Panc1 (cell line): ENCODE data around the gene NCK2. TPM values are rescaled to one million over a fixed set of nuclear protein-coding genes. Genes with fewer than 3 reads are reported as not detected.

Source experiments
- ATAC-seq: fragments of 200-7000 bp; cut with Tn5 transposase; 2 replicates; pipeline ENCODE4 v1.9.1; 2020; ENCODE audit warnings: mild to moderate bottlenecking, moderate library complexity
- BruUV-seq: library from RNA; stranded (reverse); fragments of 400-500 nt; replicated peaks from 2 replicates; lab custom pipeline; 2021; lab: Mats Ljungman, UMichigan
- CTCF ChIA-PET: fragments of 300-600 bp; sonication (Branson Sonifier 250); formaldehyde crosslinking; loops from one replicate; lab custom pipeline; 2022; ENCODE audit warnings: antibody characterized with exemption; lab: Charles Lee
- POLR2A ChIA-PET: fragments of 300-600 bp; sonication (Branson Sonifier 250); formaldehyde crosslinking; loops from one replicate; lab custom pipeline; 2022; ENCODE audit warnings: antibody characterized with exemption; lab: Charles Lee
- DNase-seq: peaks from one replicate; pipeline ENCODE4 v3.0.0-alpha.2; 2010; ENCODE audit warnings: low read depth, low spot score
- H3K27ac ChIP-seq: 2 replicates; pipeline ENCODE4 v1.5.1; 2011; ENCODE audit warnings: mild to moderate bottlenecking, low read length, inconsistent platforms
- H3K27me3 ChIP-seq: fragments of 200-500 bp; sonication (Bioruptor generic); 2 replicates; pipeline ENCODE4 v1.6.0; 2014; ENCODE audit warnings: low read length, inconsistent platforms; ENCODE audit not compliant: control insufficient read depth, insufficient read depth
- H3K36me3 ChIP-seq: fragments of 200-500 bp; sonication (Bioruptor generic); 2 replicates; pipeline ENCODE4 v1.5.1; 2014; ENCODE audit warnings: inconsistent platforms, mild to moderate bottlenecking, low read length, moderate library complexity; ENCODE audit not compliant: control insufficient read depth, insufficient read depth
- H3K4me1 ChIP-seq: 2 replicates; pipeline ENCODE4 v1.5.1; 2011; ENCODE audit warnings: inconsistent platforms, mild to moderate bottlenecking, low read length, moderate library complexity; ENCODE audit not compliant: control insufficient read depth, insufficient read depth
- H3K4me3 ChIP-seq, 2 experiments: 2 replicates each; pipeline ENCODE4 v1.5.1; 2011 to 2012; ENCODE audit warnings: low read depth in 2 of 2, low read length in 2 of 2, mild to moderate bottlenecking in 2 of 2, inconsistent platforms in 1 of 2, moderate library complexity in 1 of 2
- H3K9me3 ChIP-seq: fragments of 200-500 bp; sonication (Bioruptor generic); 2 replicates; pipeline ENCODE4 v1.5.1; 2014; ENCODE audit warnings: low read depth, mild to moderate bottlenecking, inconsistent platforms, low read length, moderate library complexity; ENCODE audit not compliant: control insufficient read depth, insufficient read depth
- POLR2AphosphoS5 ChIP-seq: IDR thresholded peaks from 2 replicates; pipeline ENCODE4 v1.6.1; 2012; ENCODE audit warnings: mild to moderate bottlenecking, low read depth, low read length, moderate library complexity
- SIN3A ChIP-seq: IDR thresholded peaks from 2 replicates; pipeline ENCODE4 v1.6.1; 2012; ENCODE audit warnings: low read depth, mild to moderate bottlenecking, low read length, moderate library complexity, borderline replicate concordance; ENCODE audit not compliant: insufficient read depth
- TCF7L2 ChIP-seq: IDR thresholded peaks from 2 replicates; pipeline ENCODE4 v1.6.1; 2011; ENCODE audit warnings: mild to moderate bottlenecking, low read depth, low read length, inconsistent platforms
- in situ Hi-C: cut with HindIII; loops from 2 replicates; pipeline ENCODE4 v1.10.0; 2016; ENCODE audit warnings: low sequenced_read_pairs, low pct_unique_long_range_greater_than_20kb
- intact Hi-C: fragments of 100-400 bp; cut with micrococcal nuclease; formaldehyde crosslinking; loops from one replicate; pipeline ENCODE4 v1.10.0; 2022; ENCODE audit not compliant: unreplicated experiment
- total RNA-seq: library from RNA; stranded (reverse); gene quantifications from one replicate; pipeline ENCODE4 v1.2.1, GENCODE V29; 2021; ENCODE audit not compliant: unreplicated experiment
- TF ChIP-seq, protein P1 (sequence below), 2 experiments: IDR thresholded peaks; 2 replicates each; pipeline ENCODE4 v1.6.1; 2011 to 2012; ENCODE audit warnings: low read depth in 2 of 2, control low read depth in 1 of 2, low read length in 1 of 2, mild to moderate bottlenecking in 1 of 2, moderate library complexity in 1 of 2; ENCODE audit not compliant: insufficient read depth in 1 of 2
- TF ChIP-seq, protein P2 (sequence below): fragments of 450-650 bp; IDR thresholded peaks from 2 replicates; pipeline ENCODE4 v1.5.1; 2017; ENCODE audit warnings: mild to moderate bottlenecking

The NCK2 gene
- total RNA-seq, 1 experiment from 2014 or later = 60.7 TPM

DNA sequence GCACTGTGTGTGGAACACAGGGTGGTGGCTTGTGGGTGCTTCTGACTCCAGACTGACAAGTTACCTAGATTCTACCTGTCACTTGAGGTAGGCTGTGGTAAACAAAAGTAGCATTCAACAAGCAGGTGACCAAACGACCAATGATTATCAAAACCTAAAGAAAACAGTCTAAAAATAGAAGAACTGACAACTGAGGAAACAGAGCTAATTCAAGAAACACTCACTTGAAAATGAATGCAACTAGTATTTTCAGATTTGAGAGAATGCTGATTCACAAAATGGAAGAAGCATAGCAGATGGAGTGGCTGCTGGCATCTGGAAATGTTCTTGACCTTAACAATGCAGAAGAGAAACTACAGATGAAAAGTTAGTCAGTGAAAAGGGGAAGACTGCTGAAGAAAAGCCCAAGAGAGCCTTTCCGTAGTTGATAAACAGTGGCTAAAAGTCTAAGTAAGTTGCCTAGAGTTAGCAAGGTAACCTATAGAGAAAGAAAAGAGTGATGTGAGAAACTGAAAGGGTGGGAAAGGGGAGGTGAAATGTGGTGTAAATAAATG lies 170.4 kb downstream of the NCK2 start:
- intact Hi-C loops = no loop called here
- Histone ChIP-seq H3K27ac (no peak overlapping the region), H3K36me3 (no peaks in the 10 kb centered on the region), H3K27me3 (no peaks in the 10 kb centered on the region), H3K4me3 (no peak overlapping the region), H3K9me3 (no peaks in the 10 kb centered on the region), H3K4me1 (peaks cover 4% of the 10 kb centered on the region; the same call in 1 of the 2 replicates)
- in situ Hi-C loops = no loop called here
- DNase-seq = no peak
- TF ChIP-seq, protein P1, sequence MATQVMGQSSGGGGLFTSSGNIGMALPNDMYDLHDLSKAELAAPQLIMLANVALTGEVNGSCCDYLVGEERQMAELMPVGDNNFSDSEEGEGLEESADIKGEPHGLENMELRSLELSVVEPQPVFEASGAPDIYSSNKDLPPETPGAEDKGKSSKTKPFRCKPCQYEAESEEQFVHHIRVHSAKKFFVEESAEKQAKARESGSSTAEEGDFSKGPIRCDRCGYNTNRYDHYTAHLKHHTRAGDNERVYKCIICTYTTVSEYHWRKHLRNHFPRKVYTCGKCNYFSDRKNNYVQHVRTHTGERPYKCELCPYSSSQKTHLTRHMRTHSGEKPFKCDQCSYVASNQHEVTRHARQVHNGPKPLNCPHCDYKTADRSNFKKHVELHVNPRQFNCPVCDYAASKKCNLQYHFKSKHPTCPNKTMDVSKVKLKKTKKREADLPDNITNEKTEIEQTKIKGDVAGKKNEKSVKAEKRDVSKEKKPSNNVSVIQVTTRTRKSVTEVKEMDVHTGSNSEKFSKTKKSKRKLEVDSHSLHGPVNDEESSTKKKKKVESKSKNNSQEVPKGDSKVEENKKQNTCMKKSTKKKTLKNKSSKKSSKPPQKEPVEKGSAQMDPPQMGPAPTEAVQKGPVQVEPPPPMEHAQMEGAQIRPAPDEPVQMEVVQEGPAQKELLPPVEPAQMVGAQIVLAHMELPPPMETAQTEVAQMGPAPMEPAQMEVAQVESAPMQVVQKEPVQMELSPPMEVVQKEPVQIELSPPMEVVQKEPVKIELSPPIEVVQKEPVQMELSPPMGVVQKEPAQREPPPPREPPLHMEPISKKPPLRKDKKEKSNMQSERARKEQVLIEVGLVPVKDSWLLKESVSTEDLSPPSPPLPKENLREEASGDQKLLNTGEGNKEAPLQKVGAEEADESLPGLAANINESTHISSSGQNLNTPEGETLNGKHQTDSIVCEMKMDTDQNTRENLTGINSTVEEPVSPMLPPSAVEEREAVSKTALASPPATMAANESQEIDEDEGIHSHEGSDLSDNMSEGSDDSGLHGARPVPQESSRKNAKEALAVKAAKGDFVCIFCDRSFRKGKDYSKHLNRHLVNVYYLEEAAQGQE (IDR thresholded peaks at IDR 0.05; ENCODE audit: insufficient read depth in 1 of 2, low read depth in 2 of 2, low read length in 1 of 2) = no peak
- TF ChIP-seq TCF7L2 (no peak), SIN3A (no peak), POLR2AphosphoS5 (no peak)
- TF ChIP-seq, protein P2, sequence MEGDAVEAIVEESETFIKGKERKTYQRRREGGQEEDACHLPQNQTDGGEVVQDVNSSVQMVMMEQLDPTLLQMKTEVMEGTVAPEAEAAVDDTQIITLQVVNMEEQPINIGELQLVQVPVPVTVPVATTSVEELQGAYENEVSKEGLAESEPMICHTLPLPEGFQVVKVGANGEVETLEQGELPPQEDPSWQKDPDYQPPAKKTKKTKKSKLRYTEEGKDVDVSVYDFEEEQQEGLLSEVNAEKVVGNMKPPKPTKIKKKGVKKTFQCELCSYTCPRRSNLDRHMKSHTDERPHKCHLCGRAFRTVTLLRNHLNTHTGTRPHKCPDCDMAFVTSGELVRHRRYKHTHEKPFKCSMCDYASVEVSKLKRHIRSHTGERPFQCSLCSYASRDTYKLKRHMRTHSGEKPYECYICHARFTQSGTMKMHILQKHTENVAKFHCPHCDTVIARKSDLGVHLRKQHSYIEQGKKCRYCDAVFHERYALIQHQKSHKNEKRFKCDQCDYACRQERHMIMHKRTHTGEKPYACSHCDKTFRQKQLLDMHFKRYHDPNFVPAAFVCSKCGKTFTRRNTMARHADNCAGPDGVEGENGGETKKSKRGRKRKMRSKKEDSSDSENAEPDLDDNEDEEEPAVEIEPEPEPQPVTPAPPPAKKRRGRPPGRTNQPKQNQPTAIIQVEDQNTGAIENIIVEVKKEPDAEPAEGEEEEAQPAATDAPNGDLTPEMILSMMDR = no peak
- BruUV-seq = no TSS peak
- ATAC-seq = no peak
- ChIA-PET CTCF (no interaction called here), POLR2A (no interaction called here)

DNA sequence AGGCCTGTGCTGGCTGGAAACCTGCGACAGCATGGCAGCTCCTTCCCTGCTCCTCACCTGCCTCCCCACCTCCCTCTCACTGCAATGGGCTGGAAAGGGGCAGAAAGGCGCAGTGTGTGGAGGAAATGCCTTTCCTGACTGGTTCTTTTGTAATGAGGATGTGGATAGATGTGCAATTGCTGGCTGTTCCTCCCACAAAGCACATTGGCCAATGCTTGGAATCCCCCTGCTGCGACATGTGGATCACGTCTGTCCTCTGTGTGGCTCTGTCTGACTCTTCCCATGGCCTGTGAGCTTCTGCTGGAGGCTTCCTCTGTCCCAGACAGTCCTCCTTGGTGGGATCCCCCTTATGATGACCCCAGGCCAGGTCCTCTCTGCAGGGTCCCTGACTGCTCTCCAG lies 172.5 kb downstream of the NCK2 start:
- TF ChIP-seq POLR2AphosphoS5 = no peak
- TF ChIP-seq, protein P1 (IDR thresholded peaks at IDR 0.05; ENCODE audit: insufficient read depth in 1 of 2, low read depth in 2 of 2, low read length in 1 of 2) = no peak
- TF ChIP-seq SIN3A = no peak
- TF ChIP-seq, protein P2 = no peak
- TF ChIP-seq TCF7L2 = no peak
- intact Hi-C loops (no loop called here), in situ Hi-C loops (no loop called here)
- CTCF ChIA-PET = no interaction called here
- ATAC-seq (no peak), DNase-seq (no peak)
- BruUV-seq = no TSS peak
- peaks cover 4% of the 10 kb centered on the region; the same call in 1 of the 2 replicates for H3K4me1 ChIP-seq
- H3K27ac ChIP-seq = no peak overlapping the region
- H3K4me3 ChIP-seq = no peak overlapping the region
- H3K9me3 ChIP-seq = no peaks in the 10 kb centered on the region
- no peaks in the 10 kb centered on the region for H3K27me3 ChIP-seq
- H3K36me3 ChIP-seq = no peaks in the 10 kb centered on the region
- POLR2A ChIA-PET = no interaction called here
